ENCODE results near the gene SERGEF.

DNA sequence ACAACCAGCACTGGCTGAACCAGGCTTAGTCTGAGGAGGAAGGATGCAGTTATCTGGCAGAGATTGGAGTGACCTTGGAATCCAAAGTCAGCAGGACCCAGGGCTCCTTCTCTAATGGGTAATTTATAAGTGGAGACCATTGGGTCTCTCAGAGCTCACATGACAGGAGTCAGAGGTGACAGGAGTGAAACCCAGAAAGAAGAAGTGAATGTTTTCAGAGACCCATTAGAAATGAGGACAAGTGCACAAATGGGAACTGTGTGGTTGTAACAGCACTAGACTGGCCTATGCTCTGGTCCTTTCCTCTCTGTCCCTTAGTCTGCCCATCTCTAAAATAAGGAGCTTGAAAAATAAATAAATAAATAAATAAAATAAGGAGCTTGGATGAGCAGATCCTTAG, 107.4 kb downstream of the SERGEF start:
- no peak for TF ChIP-seq ZNF274 (IDR thresholded peaks at IDR 0.05; ENCODE audit: insufficient read depth, insufficient read length)
- no peak for TF ChIP-seq NFYB (IDR thresholded peaks at IDR 0.05; ENCODE audit: insufficient read depth, low read depth, low read length)
- TF ChIP-seq IKZF2 (IDR thresholded peaks at IDR 0.05), result no peak
- TF ChIP-seq, protein P1, sequence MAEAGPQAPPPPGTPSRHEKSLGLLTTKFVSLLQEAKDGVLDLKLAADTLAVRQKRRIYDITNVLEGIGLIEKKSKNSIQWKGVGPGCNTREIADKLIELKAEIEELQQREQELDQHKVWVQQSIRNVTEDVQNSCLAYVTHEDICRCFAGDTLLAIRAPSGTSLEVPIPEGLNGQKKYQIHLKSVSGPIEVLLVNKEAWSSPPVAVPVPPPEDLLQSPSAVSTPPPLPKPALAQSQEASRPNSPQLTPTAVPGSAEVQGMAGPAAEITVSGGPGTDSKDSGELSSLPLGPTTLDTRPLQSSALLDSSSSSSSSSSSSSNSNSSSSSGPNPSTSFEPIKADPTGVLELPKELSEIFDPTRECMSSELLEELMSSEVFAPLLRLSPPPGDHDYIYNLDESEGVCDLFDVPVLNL (IDR thresholded peaks at IDR 0.05; ENCODE audit: low read depth, low read length), result no peak
- TF ChIP-seq, protein P2, sequence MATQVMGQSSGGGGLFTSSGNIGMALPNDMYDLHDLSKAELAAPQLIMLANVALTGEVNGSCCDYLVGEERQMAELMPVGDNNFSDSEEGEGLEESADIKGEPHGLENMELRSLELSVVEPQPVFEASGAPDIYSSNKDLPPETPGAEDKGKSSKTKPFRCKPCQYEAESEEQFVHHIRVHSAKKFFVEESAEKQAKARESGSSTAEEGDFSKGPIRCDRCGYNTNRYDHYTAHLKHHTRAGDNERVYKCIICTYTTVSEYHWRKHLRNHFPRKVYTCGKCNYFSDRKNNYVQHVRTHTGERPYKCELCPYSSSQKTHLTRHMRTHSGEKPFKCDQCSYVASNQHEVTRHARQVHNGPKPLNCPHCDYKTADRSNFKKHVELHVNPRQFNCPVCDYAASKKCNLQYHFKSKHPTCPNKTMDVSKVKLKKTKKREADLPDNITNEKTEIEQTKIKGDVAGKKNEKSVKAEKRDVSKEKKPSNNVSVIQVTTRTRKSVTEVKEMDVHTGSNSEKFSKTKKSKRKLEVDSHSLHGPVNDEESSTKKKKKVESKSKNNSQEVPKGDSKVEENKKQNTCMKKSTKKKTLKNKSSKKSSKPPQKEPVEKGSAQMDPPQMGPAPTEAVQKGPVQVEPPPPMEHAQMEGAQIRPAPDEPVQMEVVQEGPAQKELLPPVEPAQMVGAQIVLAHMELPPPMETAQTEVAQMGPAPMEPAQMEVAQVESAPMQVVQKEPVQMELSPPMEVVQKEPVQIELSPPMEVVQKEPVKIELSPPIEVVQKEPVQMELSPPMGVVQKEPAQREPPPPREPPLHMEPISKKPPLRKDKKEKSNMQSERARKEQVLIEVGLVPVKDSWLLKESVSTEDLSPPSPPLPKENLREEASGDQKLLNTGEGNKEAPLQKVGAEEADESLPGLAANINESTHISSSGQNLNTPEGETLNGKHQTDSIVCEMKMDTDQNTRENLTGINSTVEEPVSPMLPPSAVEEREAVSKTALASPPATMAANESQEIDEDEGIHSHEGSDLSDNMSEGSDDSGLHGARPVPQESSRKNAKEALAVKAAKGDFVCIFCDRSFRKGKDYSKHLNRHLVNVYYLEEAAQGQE (IDR thresholded peaks at IDR 0.05; ENCODE audit: low read depth, low read length), result no peak
- TF ChIP-seq, protein P3, sequence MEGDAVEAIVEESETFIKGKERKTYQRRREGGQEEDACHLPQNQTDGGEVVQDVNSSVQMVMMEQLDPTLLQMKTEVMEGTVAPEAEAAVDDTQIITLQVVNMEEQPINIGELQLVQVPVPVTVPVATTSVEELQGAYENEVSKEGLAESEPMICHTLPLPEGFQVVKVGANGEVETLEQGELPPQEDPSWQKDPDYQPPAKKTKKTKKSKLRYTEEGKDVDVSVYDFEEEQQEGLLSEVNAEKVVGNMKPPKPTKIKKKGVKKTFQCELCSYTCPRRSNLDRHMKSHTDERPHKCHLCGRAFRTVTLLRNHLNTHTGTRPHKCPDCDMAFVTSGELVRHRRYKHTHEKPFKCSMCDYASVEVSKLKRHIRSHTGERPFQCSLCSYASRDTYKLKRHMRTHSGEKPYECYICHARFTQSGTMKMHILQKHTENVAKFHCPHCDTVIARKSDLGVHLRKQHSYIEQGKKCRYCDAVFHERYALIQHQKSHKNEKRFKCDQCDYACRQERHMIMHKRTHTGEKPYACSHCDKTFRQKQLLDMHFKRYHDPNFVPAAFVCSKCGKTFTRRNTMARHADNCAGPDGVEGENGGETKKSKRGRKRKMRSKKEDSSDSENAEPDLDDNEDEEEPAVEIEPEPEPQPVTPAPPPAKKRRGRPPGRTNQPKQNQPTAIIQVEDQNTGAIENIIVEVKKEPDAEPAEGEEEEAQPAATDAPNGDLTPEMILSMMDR (IDR thresholded peaks at IDR 0.05 in 2 of 3, conservative IDR thresholded peaks at IDR 0.05 in 1 of 3; ENCODE audit: control insufficient read depth in 2 of 3, extremely low read depth in 1 of 3, insufficient read depth in 1 of 3, low read depth in 3 of 3, low read length in 3 of 3), result no peak
- TF ChIP-seq RAD51 (IDR thresholded peaks at IDR 0.05), result peak; percentile 54; the same call in 1 of the 2 replicates
- TF ChIP-seq SMC3 (IDR thresholded peaks at IDR 0.05; ENCODE audit: borderline replicate concordance, low read length), result no peak
